GM18858 (cell line): ENCODE measurements around the gene NPTN.
"Not testable (repeated sequence)": the region's sequence is repeated elsewhere in the genome, so short reads cannot be mapped to it uniquely, and the experiment has no call there.

Experiments used
- ATAC-seq: cut with Tn5 transposase; IDR thresholded peaks from one replicate; pipeline ENCODE4 v1.9.1; 2021; ENCODE audit not compliant: unreplicated experiment

The NPTN gene

GRCh38 chr15:73573037-73573436 lies 60.2 kb downstream of the NPTN start:
- ATAC-seq: no peak

GRCh38 chr15:73572296-73572695 lies 60.9 kb downstream of the NPTN start:
- ATAC-seq: no peak

GRCh38 chr15:73571346-73571745 lies 61.8 kb downstream of the NPTN start:
- no peak for ATAC-seq

- no peak for ATAC-seq
Observed at GRCh38 chr15:73570355-73571032, 62.7 kb downstream of the NPTN start.

GRCh38 chr15:73569361-73569760 lies 63.8 kb downstream of the NPTN start:
- ATAC-seq: no peak

- no peak for ATAC-seq
Observed at GRCh38 chr15:73568564-73569280, 64.5 kb downstream of the NPTN start.

- ATAC-seq: no peak
Observed at GRCh38 chr15:73567020-73567419, 66.2 kb downstream of the NPTN start.

GRCh38 chr15:73564255-73564654 lies 68.9 kb downstream of the NPTN start:
- ATAC-seq: no peak

- no peak for ATAC-seq
Observed at GRCh38 chr15:73560501-73561117, 72.6 kb downstream of the NPTN start.

GRCh38 chr15:73558529-73558928 lies 74.7 kb downstream of the NPTN start:
- no peak for ATAC-seq

- ATAC-seq: no peak
Observed at GRCh38 chr15:73555080-73555479, 78.1 kb downstream of the NPTN start.

- ATAC-seq: no peak
Observed at GRCh38 chr15:73550190-73550589, 83.0 kb downstream of the NPTN start.

GRCh38 chr15:73548925-73549324 lies 84.3 kb downstream of the NPTN start:
- not testable (repeated sequence) for ATAC-seq

GRCh38 chr15:73541479-73541878 lies 91.7 kb downstream of the NPTN start:
- ATAC-seq: no peak

GRCh38 chr15:73540161-73540560 lies 93.0 kb downstream of the NPTN start:
- no peak for ATAC-seq

- ATAC-seq: no peak
Observed at GRCh38 chr15:73539212-73540128, 93.7 kb downstream of the NPTN start.

GRCh38 chr15:73538563-73539211 lies 94.5 kb downstream of the NPTN start:
- ATAC-seq: no peak

GRCh38 chr15:73538123-73538522 lies 95.1 kb downstream of the NPTN start:
- no peak for ATAC-seq

- no peak for ATAC-seq
Observed at GRCh38 chr15:73530649-73531048, 102.5 kb downstream of the NPTN start.

GRCh38 chr15:73527598-73527997 lies 105.6 kb downstream of the NPTN start:
- no peak for ATAC-seq

- ATAC-seq: no peak
Observed at GRCh38 chr15:73524919-73525318, 108.3 kb downstream of the NPTN start.
